K562 treated with DMSO at 1 percent for 24 hours (cell line): ENCODE data around the gene TEX261. TPM values are rescaled to one million over a fixed set of nuclear protein-coding genes. Genes with fewer than 3 reads are reported as not detected.

ENCODE experiments used
- total RNA-seq: library from RNA; unstranded; fragments of 300-600 nt; gene quantifications from 2 replicates; pipeline ENCODE4 v1.2.3, GENCODE V29; 2022; ENCODE audit warnings: low read depth; ENCODE audit not compliant: insufficient read depth

TEX261 gene
- total RNA-seq = 60.0 and 62.0 TPM in 2 replicates

DNA sequence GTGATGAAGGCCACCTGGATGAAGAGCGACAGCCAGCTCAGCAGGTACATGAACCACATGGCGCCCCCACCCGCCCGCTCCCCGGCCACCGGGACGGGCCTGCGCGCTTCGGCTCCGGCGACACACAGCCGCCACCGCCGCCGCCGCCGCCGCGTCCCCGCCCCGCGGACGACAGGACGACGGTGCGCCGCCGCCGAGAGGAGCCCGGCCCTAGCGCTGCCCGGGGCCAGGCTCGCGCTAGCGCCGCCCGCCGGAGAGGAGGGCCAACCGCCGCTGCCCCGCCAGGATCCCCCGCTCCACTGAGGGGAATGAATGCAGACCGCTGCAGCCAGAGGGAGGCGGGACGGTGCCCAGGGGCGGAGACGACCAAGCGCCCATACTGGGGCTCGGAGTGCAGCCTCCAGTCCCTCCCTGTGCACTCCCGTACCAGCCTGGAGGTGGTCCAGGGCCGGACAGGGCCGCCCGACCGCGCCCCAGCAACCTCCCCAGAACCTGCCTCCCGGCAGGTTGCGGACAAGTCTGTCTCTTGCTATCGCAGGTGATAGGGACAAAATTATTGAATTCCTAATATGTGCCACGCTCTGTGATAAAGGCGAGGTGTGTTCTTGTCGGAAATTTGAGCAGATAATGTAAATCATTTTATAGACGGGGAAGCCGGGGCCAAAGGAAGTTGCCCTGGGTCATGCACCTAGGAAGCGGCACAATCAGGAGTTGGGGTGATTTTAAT lies at the start of gene TEX261:
Gene TEX261, minus strand, starts transcription at position 175 of the 727 bp plus-strand sequence. Its CDS starts 116 bp downstream, at position 59.

GRCh38 chr2:70978341-70979179 lies 16.1 kb downstream of the TEX261 start, which contains the start of gene ANKRD53:
TSS of gene ANKRD53 (plus strand) at chr2:70978630. CDS start at chr2:70978646, 16 bp downstream.

Other genes starting within 250 kb of the TEX261 start
- 16.3 and 16.7 TPM in 2 replicates for gene ADD2, start 226.7 kb downstream of the TEX261 start, total RNA-seq
- gene FIGLA, start 204.2 kb downstream of the TEX261 start, total RNA-seq = not detected in 2 replicates
- gene CLEC4F, start 174.3 kb downstream of the TEX261 start, total RNA-seq = not detected in 2 replicates
- gene CD207, start 159.1 kb downstream of the TEX261 start, total RNA-seq = not detected in 2 replicates
- not detected in 2 replicates for gene VAX2, start 94.3 kb downstream of the TEX261 start, total RNA-seq
- not detected in 2 replicates for gene ATP6V1B1, start 59.0 kb downstream of the TEX261 start, total RNA-seq
- not detected in 2 replicates for gene ANKRD53, start 16.2 kb downstream of the TEX261 start, total RNA-seq
- 71.7 and 75.1 TPM in 2 replicates for gene NAGK, start 73.8 kb upstream of the TEX261 start, total RNA-seq
- gene MCEE, start 135.4 kb upstream of the TEX261 start, total RNA-seq = 12.5 and 14.4 TPM in 2 replicates
- gene MPHOSPH10, start 135.8 kb upstream of the TEX261 start, total RNA-seq = 15.1 and 16.4 TPM in 2 replicates
- gene PAIP2B, start 232.2 kb upstream of the TEX261 start, total RNA-seq = 0.72 and 1.00 TPM in 2 replicates